ENCODE data around the gene UBASH3A.

DNA sequence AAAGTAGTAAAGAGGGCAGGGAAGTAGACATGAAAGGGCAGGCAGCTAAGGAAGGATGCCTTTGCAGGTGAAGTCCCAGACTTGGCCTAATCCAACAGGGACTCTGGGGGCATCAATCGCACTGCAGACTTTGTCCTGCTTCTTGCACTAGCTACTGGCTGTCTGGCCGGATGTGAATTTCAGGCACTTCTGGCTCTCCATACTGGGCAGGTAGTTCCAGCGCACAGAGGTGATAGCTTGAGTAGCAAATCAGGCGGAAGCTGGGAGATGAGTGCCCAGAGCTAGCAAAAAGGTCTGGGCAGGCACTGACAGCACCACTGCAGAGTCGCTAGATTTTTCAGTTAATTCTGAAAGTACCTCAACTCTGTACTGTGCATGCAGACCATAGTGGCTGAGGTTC is 91.3 kb downstream of the UBASH3A start:
- no peak for TF ChIP-seq POLR2A (IDR thresholded peaks at IDR 0.05)
- no peak for TF ChIP-seq POLR2AphosphoS5 (IDR thresholded peaks at IDR 0.05)
